ENCODE measurements around the gene TSSC4. TPM values are rescaled to one million over a fixed set of nuclear protein-coding genes. Genes with fewer than 3 reads are reported as not detected.
A peak's percentile ranks its signal among the peaks of the same experiment; 100 is the strongest.
"Not testable (repeated sequence)": the region's sequence is repeated elsewhere in the genome, so short reads cannot be mapped to it uniquely, and the experiment has no call there.

The TSSC4 gene
- total RNA-seq: 10 to 100 TPM; 35.6 to 59.0 TPM

- Histone ChIP-seq H3K27ac (peak within 1 kb of the TSS; percentile 91), H3K27me3 (no peaks in the 10 kb centered on the region), H3K36me3 (peaks cover 3% of the 10 kb centered on the region), H3K4me1 (peaks cover 16% of the 10 kb centered on the region), H3K9me3 (no peaks in the 10 kb centered on the region), H3K9ac (ENCODE audit: low read depth in 2 of 2, low read length in 2 of 2) (peak within 1 kb of the TSS; percentile 98), H3K4me3 (peak within 1 kb of the TSS; percentile 89)
- peak; percentile 99 for DNase-seq
- TF ChIP-seq CTCF (IDR thresholded peaks at IDR 0.05): peak; percentile 98
- intact Hi-C loops (cut with DNase I): no loop called here
Measured at GRCh38 chr11:2400069-2400761, at the start of gene TSSC4. TSSC4 (plus strand) TSS chr11:2400750; CDS start chr11:2402634, 1,884 bp downstream.

- intact Hi-C loops (cut with DNase I): no loop called here
- Histone ChIP-seq H3K27ac (no peak overlapping the region), H3K4me1 (no peaks in the 10 kb centered on the region), H3K36me3 (no peaks in the 10 kb centered on the region), H3K9ac (ENCODE audit: low read depth in 2 of 2, low read length in 2 of 2) (no peak overlapping the region), H3K9me3 (no peaks in the 10 kb centered on the region), H3K4me3 (no peak overlapping the region), H3K27me3 (no peaks in the 10 kb centered on the region)
- TF ChIP-seq CTCF (IDR thresholded peaks at IDR 0.05): no peak
- DNase-seq: no peak
Measured at GRCh38 chr11:2351701-2352100, 48.8 kb upstream of the TSSC4 start.

GRCh38 chr11:2352420-2352819 lies 48.1 kb upstream of the TSSC4 start:
- no peaks in the 10 kb centered on the region for H3K36me3 ChIP-seq
- no peak overlapping the region for H3K27ac ChIP-seq
- no peaks in the 10 kb centered on the region for H3K27me3 ChIP-seq
- H3K4me3 ChIP-seq: no peak overlapping the region
- TF ChIP-seq CTCF (IDR thresholded peaks at IDR 0.05): no peak
- DNase-seq: no peak
- no peak overlapping the region for H3K9ac ChIP-seq (ENCODE audit: low read depth in 2 of 2, low read length in 2 of 2)
- intact Hi-C loops (cut with DNase I): no loop called here
- no peaks in the 10 kb centered on the region for H3K4me1 ChIP-seq
- H3K9me3 ChIP-seq: no peaks in the 10 kb centered on the region

- no peak for DNase-seq
- H3K9ac ChIP-seq (ENCODE audit: low read depth in 2 of 2, low read length in 2 of 2): no peak overlapping the region
- H3K27ac ChIP-seq: no peak overlapping the region
- H3K36me3 ChIP-seq: no peaks in the 10 kb centered on the region
- no peaks in the 10 kb centered on the region for H3K27me3 ChIP-seq
- intact Hi-C loops (cut with DNase I): no loop called here
- H3K4me3 ChIP-seq: no peak overlapping the region
- no peaks in the 10 kb centered on the region for H3K9me3 ChIP-seq
- H3K4me1 ChIP-seq: no peaks in the 10 kb centered on the region
- TF ChIP-seq CTCF (IDR thresholded peaks at IDR 0.05): no peak
Measured at GRCh38 chr11:2355000-2355644, 45.4 kb upstream of the TSSC4 start.

GRCh38 chr11:2357246-2357645 lies 43.3 kb upstream of the TSSC4 start:
- H3K9ac ChIP-seq (ENCODE audit: low read depth in 2 of 2, low read length in 2 of 2): no peak overlapping the region
- H3K4me3 ChIP-seq: no peak overlapping the region
- H3K9me3 ChIP-seq: no peaks in the 10 kb centered on the region
- intact Hi-C loops (cut with DNase I): no loop called here
- TF ChIP-seq CTCF (IDR thresholded peaks at IDR 0.05): no peak
- no peak overlapping the region for H3K27ac ChIP-seq
- no peaks in the 10 kb centered on the region for H3K4me1 ChIP-seq
- H3K27me3 ChIP-seq: no peaks in the 10 kb centered on the region
- no peaks in the 10 kb centered on the region for H3K36me3 ChIP-seq
- no peak for DNase-seq

- H3K9me3 ChIP-seq; DNase-seq; H3K4me1 ChIP-seq; H3K4me3 ChIP-seq; intact Hi-C loops (cut with DNase I); H3K27ac ChIP-seq; H3K36me3 ChIP-seq; H3K9ac ChIP-seq (ENCODE audit: low read depth in 2 of 2, low read length in 2 of 2); H3K27me3 ChIP-seq: not testable (repeated sequence)
Measured at GRCh38 chr11:2357651-2358050, 42.9 kb upstream of the TSSC4 start.
